ENCODE measurements around the gene PLD5.

The PLD5 gene

GRCh38 chr1:242055749-242056320 lies 468.7 kb downstream of the PLD5 start:
- H3K4me1 ChIP-seq (ENCODE audit: insufficient read depth, low read length), result peaks cover 19% of the 10 kb centered on the region
- H3K9me3 ChIP-seq (ENCODE audit: insufficient read depth, low read depth, low read length), result no peaks in the 10 kb centered on the region
- H3K27me3 ChIP-seq (ENCODE audit: insufficient read depth, low read length), result no peaks in the 10 kb centered on the region
- H3K36me3 ChIP-seq (ENCODE audit: insufficient read depth, low read length), result no peaks in the 10 kb centered on the region
- 79% methylated on average over 7 of the region's 7 CpGs for WGBS
- no peak overlapping the region for H3K27ac ChIP-seq (ENCODE audit: low read depth, low read length)
- H3K9ac ChIP-seq (ENCODE audit: low read depth, low read length), result no peak overlapping the region
- no peak overlapping the region for H3K4me3 ChIP-seq (ENCODE audit: low read length)

- H3K4me3 ChIP-seq (ENCODE audit: low read length), result no peak overlapping the region
- no peak overlapping the region for H3K9ac ChIP-seq (ENCODE audit: low read depth, low read length)
- peaks cover 8% of the 10 kb centered on the region for H3K9me3 ChIP-seq (ENCODE audit: insufficient read depth, low read depth, low read length)
- H3K36me3 ChIP-seq (ENCODE audit: insufficient read depth, low read length), result no peaks in the 10 kb centered on the region
- no peaks in the 10 kb centered on the region for H3K4me1 ChIP-seq (ENCODE audit: insufficient read depth, low read length)
- WGBS, result 61% methylated on average over 3 of the region's 3 CpGs
- no peaks in the 10 kb centered on the region for H3K27me3 ChIP-seq (ENCODE audit: insufficient read depth, low read length)
- no peak overlapping the region for H3K27ac ChIP-seq (ENCODE audit: low read depth, low read length)
These were observed 481.3 kb downstream of the PLD5 start for GRCh38 chr1:242043165-242043564.

- Histone ChIP-seq H3K9me3 (ENCODE audit: insufficient read depth, low read depth, low read length) (no peaks in the 10 kb centered on the region), H3K4me3 (ENCODE audit: low read length) (no peak overlapping the region), H3K27me3 (ENCODE audit: insufficient read depth, low read length) (no peaks in the 10 kb centered on the region), H3K4me1 (ENCODE audit: insufficient read depth, low read length) (no peaks in the 10 kb centered on the region), H3K36me3 (ENCODE audit: insufficient read depth, low read length) (no peaks in the 10 kb centered on the region), H3K27ac (ENCODE audit: low read depth, low read length) (no peak overlapping the region), H3K9ac (ENCODE audit: low read depth, low read length) (no peak overlapping the region)
- 94% methylated on average over 3 of the region's 5 CpGs for WGBS
These were observed 490.1 kb downstream of the PLD5 start for GRCh38 chr1:242034392-242034791.

- no peaks in the 10 kb centered on the region for H3K27me3 ChIP-seq (ENCODE audit: insufficient read depth, low read length)
- H3K36me3 ChIP-seq (ENCODE audit: insufficient read depth, low read length), result no peaks in the 10 kb centered on the region
- H3K4me3 ChIP-seq (ENCODE audit: low read length), result no peak overlapping the region
- H3K9me3 ChIP-seq (ENCODE audit: insufficient read depth, low read depth, low read length), result no peaks in the 10 kb centered on the region
- H3K4me1 ChIP-seq (ENCODE audit: insufficient read depth, low read length), result no peaks in the 10 kb centered on the region
- 94% methylated on average over 4 of the region's 4 CpGs for WGBS
- H3K9ac ChIP-seq (ENCODE audit: low read depth, low read length), result no peak overlapping the region
- H3K27ac ChIP-seq (ENCODE audit: low read depth, low read length), result no peak overlapping the region
These were observed 491.1 kb downstream of the PLD5 start for GRCh38 chr1:242033447-242033846.

Data from HUES64 (cell line).